ENCODE results near the gene GFOD1.
A peak's percentile ranks its signal among the peaks of the same experiment; 100 is the strongest.

GFOD1 gene

DNA sequence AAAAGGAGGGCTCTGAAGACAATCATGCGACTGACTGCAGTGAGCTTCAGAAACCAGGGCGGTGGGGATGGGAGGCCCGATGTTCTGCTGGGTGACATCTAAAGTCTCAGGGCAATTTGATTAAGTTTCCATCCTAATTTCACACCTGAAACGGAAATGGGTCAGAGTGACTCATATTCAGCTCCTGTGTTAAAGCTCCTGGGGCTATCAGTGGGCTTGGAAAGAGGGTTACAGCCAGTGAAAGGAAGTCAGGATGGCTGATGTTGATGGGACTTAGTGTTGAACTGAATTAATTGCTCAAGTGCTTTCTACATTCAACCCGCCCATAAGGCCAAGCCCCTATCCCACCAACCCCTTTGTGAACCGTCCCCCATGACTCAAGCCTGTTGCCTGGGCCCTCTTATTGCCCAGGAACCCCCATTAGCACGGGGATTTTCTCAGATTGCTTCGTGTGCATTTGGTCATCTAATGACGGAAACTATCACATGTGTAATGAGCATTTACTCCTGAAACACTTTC is 112.0 kb downstream of the GFOD1 start:
- DNase-seq (ENCODE audit: low spot score) = no peak

DNA sequence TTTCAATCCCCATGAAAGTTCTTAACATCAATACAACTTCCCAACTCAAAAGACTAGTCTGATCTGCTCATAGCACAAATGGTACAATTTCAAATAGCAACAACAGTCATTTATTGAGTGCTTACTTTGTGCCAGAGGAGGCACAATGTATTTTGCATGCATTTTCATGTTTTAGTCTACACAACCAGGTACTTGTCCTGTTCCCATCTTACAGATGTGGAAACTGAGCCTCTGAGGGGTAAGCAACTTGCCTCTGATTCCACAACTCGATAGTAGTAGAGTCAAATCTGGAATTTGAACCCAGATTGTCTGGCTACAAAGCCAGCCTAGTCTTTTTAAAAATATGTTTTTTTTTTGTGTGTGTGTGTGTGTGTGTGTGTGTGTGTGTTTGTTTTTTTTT is 113.5 kb downstream of the GFOD1 start:
- no peak for DNase-seq (ENCODE audit: low spot score)

DNA sequence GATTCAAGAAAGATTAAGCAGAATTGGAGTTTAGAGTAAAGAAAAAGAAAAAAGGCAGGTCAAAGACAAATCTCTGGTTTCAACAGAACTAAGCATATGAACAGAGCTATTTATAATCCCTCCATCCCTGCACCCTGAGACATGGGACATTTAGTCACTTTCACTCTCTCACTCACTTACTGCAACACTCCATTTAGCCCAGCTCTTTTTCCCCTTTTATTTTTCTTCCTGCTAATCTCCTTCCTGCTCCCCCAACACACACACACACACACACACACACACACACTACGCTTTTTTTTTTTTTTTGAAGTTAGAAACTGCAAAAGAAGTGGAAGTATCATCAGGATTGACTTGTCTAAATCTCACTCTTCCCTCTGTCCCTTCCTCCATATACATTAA is 113.9 kb downstream of the GFOD1 start:
- DNase-seq (ENCODE audit: low spot score) = no peak

DNA sequence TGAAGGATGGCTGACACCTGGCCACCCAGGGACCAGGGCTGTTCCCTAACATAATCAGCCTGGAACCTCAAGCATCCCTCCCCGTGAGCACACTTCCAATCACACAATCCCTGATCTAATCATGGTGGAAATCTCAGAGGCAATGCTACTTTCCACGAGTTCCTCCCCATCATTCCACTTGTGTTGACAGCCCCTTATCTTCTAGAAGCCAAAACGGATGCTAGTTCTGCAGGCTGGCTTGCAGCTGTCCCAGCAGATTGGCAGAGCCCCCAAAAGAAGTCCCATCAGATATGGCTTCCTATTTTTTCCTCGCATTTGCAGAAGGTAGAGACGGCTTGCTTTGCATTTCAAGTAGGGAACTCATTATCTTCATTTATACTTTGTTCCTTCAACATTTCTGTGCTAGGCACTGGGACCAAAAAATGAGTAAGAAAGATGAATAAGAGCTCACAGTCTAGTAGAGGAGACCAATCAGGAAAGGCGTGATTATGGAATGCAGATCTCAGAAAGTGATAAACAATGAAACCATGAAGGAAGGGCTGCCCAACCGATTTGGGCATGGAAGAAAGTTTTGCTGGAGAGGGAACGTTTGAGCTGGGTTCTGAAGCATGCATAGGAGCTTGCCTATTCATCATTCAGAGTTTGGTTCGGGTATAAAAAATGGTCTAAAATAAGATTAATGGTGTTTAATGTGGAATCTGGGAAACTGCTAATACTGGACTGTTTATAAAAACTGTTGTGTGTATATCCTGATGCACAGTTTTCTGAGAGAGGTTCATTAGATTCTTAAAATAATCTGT is 114.5 kb downstream of the GFOD1 start:
- DNase-seq (ENCODE audit: low spot score) = peak; percentile 40

DNA sequence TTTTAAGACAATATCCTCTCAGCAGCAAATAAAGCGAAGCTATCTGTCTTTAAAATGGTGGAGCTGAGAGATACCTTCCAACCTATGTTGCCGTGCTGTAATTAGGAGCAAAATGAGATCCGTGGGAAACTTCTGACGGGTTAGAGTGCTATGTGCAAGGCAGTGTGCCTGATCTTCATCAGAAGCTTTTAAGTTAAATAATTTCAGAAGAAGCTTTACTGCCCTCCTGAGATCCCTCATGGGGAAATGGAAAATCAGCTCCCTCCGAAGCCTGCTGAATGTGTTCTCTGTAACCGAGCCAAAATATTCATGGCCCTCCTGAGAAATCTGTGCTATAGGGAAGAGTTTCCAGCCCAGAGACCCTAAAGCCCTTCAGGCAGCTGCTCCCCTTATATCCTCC is 115.3 kb downstream of the GFOD1 start:
- DNase-seq (ENCODE audit: low spot score) = no peak

DNA sequence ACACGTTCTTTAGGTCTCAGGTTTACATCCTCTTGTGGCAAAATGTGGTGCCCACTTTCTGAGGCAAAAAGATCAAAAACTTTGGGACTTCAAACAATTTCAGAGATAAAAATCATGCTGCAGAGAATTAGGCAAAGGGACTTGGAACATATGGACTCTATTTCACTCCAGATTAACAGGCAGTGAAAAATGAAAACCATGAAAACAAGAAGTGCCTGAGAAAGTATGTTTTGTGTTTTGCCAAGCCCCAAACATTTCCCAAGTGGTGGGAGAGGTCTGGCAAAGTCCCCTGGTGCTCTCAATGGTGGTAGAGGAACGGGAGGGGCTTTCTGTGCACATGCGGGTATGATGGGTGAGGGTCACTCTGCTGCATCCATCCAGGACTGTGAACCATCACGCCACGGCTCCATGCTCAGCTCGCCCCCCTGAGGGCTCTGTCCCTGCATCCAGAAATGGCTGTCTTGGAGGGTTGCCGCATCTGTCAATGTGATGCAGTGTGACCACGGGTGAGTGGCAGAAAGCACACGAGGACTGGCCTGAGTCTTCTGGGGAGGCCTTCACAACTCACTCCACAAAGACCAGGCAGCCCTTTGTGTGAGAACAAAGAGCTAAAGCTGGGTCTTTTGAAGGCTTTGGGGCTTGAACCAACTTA is 115.9 kb downstream of the GFOD1 start:
- DNase-seq (ENCODE audit: low spot score) = no peak

DNA sequence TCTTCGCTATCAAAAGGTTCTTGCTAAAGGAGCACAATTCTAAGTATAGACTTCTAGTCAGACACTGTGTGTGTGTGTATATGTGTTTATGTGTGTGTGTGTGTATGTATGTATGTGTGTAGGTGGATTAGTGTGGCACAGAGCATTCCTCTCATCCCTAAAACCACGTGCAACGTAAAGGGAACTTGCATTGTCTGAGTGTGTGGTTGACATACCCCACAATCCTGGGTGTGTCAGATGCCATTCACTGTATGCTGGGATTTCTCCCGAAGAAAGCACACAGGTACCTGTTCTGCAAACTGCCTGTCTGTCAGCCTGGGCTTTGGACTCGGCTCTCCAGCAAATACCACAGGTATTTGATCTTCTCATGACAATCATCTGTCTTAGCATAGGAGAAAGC is 116.8 kb downstream of the GFOD1 start:
- DNase-seq (ENCODE audit: low spot score) = no peak

DNA sequence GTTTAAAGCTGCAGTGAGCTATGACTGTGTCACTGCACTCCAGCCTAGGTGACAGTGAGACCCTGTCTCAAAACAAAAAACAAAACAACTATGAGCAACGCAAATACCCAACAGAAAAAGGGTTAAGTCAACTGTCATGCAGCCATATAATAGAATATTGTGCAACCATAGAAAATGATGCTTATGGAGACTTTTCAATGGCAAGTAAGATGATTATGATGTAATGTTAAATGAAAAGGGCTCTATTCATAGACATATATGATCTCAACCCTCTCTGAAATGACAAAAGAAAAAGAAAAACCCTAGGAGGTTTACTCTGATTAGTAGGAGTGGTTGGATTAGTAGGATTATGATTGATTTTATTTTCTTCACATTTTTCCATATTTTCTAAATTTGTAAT is 117.8 kb downstream of the GFOD1 start:
- no peak for DNase-seq (ENCODE audit: low spot score)

DNA sequence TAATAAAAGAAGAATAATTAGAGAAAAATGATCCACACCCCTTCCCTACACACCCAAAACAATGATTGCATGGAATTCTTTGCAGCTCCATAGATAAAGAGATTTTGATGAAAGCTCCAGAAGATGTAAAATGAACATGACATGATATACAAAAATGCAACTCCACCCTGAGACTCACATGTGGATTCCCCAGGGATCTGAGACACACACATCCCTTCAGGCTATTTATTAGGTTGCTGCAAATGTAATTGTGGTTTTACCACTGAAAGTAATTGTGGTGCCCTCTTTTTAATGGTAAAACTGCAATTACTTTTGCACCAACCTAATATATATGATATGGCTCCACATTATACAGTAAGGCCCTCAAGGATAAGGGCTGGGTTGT is 118.7 kb downstream of the GFOD1 start:
- peak; percentile 47 for DNase-seq (ENCODE audit: low spot score)

DNA sequence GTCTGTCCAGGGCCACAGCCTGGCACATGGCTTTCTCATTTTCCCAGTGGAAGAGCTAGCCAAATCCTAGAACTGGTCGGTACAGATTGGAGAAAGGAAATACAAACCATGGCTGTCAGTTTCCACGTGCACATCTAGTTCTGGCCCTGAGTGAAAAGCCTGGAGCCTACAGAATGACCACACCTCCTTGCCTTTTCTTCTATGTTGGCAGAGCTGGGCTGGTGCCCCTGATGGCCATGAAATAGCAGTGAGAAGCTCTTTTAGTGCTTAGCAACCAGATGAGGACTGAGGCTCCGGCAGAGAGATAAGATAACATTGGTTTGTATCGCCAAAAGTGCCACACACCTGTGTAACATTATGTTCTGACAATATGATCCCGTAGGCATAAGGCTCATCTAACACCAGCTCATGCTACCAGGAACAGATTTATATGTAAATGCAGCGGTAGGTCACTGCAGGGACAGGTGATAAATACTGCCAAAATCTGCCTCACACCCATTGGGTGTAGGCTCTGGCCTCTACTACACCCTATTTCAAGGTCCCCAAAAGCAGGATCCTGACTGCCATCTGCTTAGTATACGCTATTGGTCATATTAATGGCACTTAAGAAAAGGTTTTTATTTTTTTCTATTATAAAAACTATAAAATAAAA is 119.2 kb downstream of the GFOD1 start:
- no peak for DNase-seq (ENCODE audit: low spot score)

DNA sequence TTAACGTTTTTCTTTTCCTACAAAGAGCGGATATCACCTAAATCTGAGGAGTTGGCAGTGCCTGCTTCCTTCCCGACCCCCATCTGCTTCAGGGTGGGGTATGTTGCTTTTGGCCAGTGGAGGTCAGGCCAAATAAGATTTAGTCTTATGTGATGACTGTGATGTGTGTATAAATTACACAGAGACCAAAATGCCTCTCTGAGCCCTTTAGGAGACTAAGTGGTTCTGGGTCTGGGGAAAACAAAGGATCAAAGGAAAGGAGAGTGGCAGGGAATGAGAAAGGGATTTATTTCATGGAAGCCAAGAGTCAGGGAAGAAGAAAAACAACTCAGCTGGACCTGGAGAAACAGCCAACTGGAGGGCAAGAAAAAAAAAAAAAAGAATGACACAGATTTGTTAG is 120.0 kb downstream of the GFOD1 start:
- no peak for DNase-seq (ENCODE audit: low spot score)

DNA sequence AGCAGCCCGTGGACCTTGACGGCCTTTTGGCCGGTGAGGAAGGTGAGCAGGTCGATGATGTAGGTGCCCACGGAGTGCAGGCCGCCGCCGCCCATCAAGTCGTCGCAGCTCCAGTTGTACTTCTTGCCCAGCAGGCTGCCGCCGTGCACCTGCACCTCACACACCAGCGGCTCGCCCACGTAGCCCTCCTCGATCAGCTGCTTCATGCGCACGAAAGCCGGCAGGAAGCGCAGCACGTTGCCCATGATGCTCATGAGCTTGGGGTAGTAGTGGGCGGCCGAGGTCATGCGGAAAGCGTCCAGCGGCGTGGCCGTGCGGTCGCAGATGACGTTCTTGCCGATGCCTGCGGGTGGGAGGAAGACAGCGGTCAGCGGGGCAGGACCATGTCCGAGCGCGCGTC is 122.1 kb downstream of the GFOD1 start:
- DNase-seq (ENCODE audit: low spot score) = no peak

DNA sequence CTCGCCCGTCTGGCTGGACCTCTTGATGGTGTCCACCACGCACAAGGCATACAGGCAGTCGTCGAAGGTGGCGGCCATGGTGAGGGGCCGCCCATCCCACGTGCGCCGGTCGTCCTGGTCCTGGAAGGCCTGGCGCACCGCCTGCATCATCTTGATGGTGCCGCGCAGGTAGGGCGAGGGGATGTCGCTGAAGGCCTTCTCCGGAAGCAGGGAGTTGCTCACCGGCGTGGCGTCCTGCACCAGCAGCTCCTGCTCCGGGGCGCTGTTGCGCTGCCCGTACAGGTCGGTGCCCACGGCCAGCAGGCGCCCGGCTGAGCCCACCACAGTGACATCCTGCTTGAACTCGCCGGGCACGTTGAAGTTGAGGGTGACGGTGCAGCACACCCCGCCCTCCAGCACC is 122.6 kb downstream of the GFOD1 start:
- DNase-seq (ENCODE audit: low spot score) = no peak

DNA sequence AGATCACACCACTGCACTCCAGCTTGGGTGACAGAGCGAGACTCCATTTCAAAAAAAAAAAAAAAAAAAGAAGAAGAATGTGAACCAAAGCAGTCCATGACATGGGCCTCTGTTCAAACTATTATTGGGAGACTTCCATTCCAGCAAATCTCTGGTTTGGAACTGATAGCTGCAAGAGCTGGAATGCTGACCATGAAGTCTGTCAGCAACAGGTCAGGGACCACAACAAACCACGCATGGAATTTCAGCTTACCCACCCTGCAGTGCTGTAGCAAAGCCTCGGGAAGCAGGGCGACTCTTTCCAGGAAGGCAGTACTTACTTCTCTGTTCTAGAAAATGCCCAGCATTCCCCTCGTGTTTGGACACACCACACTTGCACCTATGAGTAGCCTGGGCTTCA is 125.0 kb downstream of the GFOD1 start:
- no peak for DNase-seq (ENCODE audit: low spot score)

DNA sequence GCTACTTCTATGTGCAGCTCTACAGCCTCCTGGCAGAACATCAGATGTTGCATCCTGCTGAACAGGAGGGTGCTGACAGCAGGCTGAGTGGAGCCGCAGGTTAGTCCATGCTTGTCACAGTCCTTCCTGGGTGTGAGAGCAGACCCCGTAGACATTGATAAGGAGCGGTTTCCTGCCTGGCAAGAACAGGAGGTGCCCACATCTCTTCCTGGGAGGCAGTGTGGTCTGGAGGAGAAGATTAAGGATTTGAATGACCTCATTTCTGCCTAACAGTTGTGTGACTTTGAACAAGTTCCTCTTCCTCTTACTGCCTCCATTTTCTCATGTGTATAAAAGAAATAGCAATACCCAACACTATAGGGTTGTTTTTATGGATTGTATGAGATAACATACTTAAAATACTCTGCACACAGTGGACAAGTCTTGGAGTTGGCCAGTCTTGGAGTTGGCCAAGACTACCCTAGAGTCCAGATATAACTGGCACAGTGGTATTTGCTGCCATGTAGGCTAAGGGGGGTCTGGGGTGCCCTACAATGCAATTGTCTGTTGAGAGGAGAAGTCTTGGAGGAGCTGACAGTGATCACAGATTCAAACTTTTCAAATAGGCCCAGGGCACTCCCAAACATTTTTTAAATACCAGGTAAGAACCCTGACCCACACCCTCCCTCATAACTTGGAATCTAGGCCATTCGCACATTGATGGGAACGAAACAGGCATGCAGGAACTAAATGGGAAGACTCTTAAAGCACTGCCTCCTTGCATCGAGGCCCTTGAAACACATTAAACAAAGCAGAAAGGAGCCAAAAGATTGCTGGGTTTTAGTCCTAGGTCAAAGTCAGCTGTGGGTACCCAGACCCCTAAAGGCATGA is 126.5 kb downstream of the GFOD1 start:
- no peak for DNase-seq (ENCODE audit: low spot score)

DNA sequence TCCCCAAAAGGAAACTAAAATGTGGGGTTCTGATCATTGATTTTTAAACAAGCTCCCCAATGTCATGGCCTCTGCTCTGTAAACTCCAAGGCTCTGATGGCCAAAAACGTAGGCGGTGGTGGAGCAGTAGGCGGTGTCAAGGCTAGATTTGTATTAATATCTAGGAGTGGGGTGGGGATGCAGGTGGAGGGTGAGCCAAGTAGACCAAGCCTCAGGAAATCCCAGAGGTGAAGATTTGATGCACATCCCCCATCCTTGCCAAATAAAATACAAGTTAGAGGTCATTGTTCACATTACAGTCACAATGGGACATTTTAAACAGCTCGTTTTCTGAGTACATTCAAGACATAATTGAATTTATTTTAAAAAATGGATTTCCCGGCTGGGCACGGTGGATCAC is 128.1 kb downstream of the GFOD1 start:
- no peak for DNase-seq (ENCODE audit: low spot score)

DNA sequence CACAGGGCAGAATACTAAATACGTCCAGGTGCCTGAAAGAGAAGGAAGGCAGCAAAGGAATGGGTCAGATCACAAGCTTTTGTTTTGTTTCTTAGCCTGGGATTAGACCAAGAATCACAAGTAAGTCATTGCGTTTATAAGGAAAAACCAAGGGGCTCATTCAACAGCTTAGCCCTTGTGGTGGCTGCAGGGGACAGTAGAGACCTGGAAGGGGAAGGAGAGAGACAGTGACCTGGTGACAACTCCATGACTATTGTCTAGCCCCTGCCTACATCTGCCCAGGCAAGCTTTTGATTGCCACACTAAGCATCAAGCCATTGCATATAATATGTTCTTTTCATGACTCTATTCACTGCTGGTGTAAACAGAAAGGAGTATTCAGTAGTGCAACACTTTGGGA is 128.9 kb downstream of the GFOD1 start:
- no peak for DNase-seq (ENCODE audit: low spot score)

DNA sequence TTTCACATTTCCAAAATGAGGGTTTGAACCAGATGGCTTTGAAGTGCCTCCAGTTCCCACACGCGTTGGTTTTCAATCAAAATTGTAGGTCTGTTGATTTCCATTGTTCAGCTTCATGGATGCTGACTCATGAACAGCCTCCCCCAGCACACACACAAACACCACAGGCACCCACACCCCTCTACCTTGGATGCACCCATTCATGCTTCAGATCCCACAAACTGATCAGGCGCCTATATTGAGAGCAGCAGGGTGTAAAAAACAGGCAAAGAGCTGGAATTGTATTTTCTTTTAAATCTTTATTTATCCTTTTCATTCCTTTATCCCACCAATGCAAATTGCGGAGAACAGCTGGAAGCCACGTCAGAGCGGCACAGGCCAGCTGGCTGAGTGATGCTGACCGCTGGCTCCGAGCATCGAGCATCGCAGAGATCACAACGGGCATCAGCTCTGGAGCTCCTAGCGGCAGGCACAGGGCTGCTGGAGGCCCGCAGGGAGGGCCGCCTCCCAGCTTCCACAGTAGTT is 129.8 kb downstream of the GFOD1 start:
- DNase-seq (ENCODE audit: low spot score) = no peak

DNA sequence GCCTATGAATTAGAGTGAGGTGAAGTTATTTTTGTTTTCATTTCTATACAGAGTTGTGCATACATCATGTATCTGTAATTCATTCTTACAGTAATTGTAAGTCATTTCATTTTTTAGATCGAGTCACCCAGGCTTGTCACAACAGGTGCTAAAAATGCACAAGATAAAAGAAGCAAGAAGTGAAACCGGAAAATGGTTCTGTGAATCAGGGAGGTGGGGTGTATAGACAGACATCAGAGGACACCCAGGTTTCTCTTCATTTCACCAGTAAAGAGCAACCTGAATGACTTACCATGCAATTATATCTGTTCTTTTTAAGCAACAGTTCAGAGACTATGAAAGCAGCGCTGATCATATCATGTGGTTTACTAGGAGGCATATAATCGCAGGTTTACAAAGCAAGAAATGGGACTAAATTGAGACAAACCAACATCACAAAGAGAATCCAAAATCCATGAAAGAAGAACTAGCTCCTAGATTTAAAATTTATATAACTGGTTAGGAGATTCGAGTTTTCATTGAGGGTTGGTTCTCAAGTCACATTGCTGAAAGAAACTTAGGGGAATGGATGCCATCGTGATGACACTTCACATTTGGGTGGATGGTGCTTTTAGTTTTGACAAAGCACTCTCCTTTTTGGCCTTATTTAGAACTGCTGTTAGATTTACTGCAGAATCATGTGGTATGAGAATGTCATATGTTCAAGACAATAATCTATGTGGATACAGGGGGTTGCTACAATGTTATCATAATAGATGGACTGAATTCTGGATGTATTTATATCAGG is 131.2 kb downstream of the GFOD1 start:
- DNase-seq (ENCODE audit: low spot score) = no peak

DNA sequence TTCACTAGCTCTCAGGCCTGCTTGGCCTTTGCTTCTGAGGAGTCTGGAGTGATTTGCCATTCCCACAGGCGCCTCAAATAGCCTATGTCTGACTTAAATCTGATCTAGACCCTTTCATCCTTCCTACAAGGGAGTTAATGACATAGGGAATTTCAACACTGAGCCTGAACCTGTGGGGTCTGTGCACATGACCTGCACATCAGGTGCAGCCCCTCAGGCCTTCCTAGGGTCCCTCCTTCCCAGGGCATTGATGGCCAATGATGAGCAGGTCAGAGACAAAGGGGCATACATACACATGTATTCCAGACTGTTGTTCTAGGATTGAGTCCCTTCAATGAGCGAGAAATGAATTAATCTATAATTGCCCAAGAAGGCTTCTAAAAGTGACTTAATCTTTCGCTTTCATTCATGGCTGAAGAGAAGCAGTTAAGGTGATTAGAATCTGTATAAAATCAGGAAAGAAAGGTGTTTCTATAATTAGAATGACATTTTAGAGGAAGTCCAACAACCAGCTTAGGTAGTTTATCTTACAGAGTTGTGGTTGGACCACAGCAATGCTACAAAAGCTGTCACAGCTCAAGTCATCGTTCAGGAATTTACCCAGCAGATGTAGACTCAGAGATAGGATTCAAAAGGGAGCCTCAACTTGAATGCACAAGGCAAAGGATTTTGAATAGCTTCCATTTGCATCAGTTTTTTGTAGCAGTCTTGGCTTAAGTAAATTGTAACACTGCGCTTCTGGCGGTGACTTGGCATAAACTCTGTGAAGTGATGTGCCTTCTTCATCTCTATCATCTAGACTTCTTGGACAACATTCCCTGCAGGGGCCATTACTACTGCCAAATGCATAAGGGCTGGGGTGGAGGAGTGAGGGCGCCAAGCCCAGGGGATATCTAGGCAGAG is 132.1 kb downstream of the GFOD1 start:
- DNase-seq (ENCODE audit: low spot score) = peak; percentile 85

All from GM03348 (cell line).